HG02571 (cell line): ENCODE measurements around the gene INTS1.

Source experiments
- ATAC-seq: cut with Tn5 transposase; IDR thresholded peaks from one replicate; pipeline ENCODE4 v1.9.1; 2021; ENCODE audit warnings: mild to moderate bottlenecking, moderate library complexity; ENCODE audit not compliant: unreplicated experiment

Gene INTS1

GRCh38 chr7:1509226-1509625, 5.0 kb upstream of the INTS1 start:
- ATAC-seq, result no peak

GRCh38 chr7:1508277-1508758, 4.1 kb upstream of the INTS1 start:
- ATAC-seq, result no peak

- ATAC-seq, result no peak
Measured at GRCh38 chr7:1505731-1506550, 1.8 kb upstream of the INTS1 start.

DNA sequence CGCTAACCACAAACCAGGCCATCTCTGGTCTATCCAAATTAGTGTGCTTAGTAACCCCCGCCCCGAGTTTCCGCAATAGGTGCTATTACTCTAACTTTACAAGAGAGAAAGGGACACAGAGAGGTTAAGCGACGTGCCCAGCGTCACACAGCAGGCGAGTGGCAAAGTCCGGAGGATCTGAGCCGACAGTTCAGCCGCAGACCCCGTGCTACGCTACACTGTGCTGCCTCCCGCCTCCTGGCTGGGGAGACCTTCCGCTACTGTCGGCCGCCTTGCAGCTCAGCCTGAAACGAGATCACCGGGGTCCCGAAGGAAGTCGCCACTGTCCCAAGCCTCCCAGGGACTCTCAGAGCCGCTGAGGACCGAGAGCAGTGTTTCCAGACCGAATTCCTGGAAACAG, 799 bp downstream of the INTS1 start:
- ATAC-seq, result no peak

- no peak for ATAC-seq
Measured at GRCh38 chr7:1502845-1503244, 1.3 kb downstream of the INTS1 start.

GRCh38 chr7:1501487-1502270, 2.5 kb downstream of the INTS1 start:
- ATAC-seq, result no peak

- no peak for ATAC-seq
Measured at GRCh38 chr7:1500064-1500807, 4.0 kb downstream of the INTS1 start.

- ATAC-seq, result no peak
Measured at GRCh38 chr7:1499367-1500029, 4.7 kb downstream of the INTS1 start.

DNA sequence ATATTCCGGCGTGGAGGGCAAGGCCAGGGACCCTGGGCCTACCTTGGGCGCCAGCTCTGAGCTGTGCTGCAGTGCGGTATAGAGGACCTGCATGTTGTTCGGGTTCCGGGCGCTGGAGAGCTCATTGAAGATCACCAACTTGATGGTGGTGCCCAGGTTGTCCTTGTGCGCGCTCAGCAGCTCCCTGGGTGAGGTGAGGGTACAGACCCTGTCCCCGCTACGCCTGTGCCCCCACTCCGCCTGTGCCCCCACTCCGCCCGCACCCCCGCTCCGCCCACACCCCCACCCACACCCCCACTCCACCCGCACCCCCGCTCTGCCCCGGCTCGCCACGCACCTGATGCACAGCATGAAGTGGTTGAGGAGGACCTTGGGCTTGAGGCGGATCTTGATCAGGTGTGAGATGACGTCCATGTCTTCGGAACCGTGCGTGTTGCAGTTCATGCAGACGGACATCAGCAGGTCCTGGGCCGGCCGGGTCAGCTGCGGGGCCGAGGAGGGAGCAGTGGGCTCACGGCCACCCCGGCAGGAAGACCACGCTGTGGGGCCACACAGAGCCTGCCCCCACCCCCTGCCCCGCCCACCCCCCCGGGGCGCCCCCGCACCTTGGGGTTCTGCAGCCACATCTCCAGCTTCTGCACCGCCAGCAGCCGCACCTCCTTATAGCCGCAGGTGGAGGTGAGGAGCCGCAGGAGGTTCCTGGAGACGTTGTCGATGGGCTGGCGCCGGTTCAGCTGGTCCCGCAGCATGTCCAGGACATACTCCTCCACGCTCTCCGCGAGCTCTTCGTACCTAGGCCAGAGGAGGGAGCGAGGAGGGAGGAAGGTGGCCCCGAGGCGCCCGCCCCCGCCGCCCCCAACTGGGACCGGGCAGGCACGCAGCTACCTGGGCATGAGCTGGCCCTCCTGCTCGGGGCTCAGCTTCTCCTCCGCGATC, 5.6 kb downstream of the INTS1 start:
- no peak for ATAC-seq

- ATAC-seq, result no peak
Measured at GRCh38 chr7:1497293-1497927, 6.8 kb downstream of the INTS1 start.

GRCh38 chr7:1496531-1497292, 7.5 kb downstream of the INTS1 start:
- ATAC-seq, result no peak

GRCh38 chr7:1495564-1496242, 8.5 kb downstream of the INTS1 start:
- ATAC-seq, result no peak

DNA sequence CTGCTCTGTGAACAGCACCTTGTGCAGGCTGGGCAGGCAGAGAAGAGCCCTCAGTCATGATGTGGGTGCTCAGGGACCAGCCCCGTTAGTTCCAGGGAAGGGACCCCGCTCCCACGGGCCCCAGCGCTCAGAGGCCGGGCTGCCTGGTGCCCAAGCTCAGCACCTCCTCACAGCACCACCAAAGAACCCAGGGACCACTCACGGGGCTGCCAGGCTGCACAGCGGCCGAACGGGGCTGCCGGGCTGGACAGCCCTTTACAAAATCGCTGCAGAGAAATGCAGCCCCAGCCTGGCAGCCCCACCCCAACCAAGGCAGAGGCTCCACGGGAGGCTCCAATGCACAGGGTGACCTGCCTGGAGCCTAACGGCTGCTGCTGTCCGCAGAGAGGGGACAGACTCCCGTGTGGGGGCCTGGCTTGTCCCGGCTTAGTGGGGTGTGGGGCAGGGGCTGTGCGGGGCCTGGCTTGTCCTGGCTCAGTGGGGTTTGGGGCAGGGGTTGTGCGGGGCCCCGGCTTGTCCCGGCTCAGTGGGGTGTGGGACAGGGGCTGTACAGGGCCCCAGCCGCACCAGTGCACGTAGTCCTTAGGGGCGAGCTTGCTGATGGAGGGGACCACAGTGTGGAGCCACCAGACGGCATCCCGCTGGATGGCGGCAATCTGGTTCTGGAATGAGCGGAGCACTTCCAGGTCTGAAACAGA, 9.2 kb downstream of the INTS1 start:
- ATAC-seq, result no peak

DNA sequence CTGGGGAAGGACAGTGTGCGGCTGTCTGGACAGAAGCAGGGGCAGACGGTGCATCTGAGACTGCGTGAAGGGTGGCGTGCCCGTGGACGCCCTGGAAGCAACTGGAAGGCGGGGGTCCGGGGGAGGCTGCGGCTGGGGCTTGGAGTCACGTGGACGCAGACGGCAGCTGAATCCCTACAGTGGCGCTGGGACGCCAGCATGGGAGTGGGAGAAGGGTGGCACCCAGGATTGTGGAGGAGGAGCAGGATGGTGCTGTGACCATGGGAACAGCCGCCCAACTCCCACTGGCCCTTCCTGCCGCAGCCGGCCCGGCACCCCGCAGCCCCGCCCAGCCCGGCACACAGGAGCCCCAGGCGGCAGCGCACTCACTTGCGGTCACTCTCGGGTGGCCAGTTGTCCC, 9.7 kb downstream of the INTS1 start:
- no peak for ATAC-seq

GRCh38 chr7:1493571-1493970, 10.6 kb downstream of the INTS1 start:
- ATAC-seq, result no peak

DNA sequence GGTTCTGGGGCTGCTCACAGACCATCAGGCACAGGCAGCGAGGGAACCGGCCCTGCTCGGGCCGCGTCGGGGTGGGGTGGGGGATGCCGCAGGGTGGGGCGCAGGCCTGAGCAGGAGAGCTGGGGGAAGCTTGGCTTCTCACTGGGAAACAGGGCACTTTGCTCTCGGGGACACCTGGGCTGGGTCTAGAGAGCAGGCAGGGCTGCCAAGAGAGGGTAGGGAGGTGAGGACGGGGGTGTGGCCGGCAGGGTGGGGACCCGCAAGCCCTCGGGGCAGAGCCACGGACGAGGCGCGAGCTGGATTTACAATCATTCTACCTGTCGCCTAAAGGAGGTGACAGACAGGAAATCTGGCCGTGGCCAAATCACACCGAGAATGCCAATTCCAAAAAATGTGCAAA, 11.1 kb downstream of the INTS1 start:
- no peak for ATAC-seq

- no peak for ATAC-seq
Measured at GRCh38 chr7:1492640-1493039, 11.5 kb downstream of the INTS1 start.
